Vagina (tissue), 2 donors: ENCODE data around the gene NUDT3.

Experiments used
- POLR2A ChIP-seq, 2 donors: fragments of 450-650 bp; IDR thresholded peaks; one replicate each; pipeline ENCODE4 v1.6.1; 2017; ENCODE audit warnings: antibody characterized with exemption in 2 of 2, mild to moderate bottlenecking in 2 of 2, moderate library complexity in 2 of 2
- POLR2AphosphoS5 ChIP-seq, 2 donors: sonication (generic); formaldehyde crosslinking; IDR thresholded peaks; one replicate each; pipeline ENCODE4 v1.9.0; 2017; ENCODE audit warnings: antibody characterized with exemption in 2 of 2, mild to moderate bottlenecking in 2 of 2, low read depth in 1 of 2; ENCODE audit not compliant: insufficient read depth in 1 of 2
- TF ChIP-seq, protein P1 (sequence below), 3 experiments: fragments of 450-650 bp in 2 of 3; fragments of 200-600 bp in 1 of 3; sonication (generic) in 1 of 3; IDR thresholded peaks; one replicate each; pipeline ENCODE4 v1.5.1; 2017 to 2019; ENCODE audit warnings: antibody characterized with exemption in 3 of 3, mild to moderate bottlenecking in 2 of 3, moderate library complexity in 2 of 3

DNA sequence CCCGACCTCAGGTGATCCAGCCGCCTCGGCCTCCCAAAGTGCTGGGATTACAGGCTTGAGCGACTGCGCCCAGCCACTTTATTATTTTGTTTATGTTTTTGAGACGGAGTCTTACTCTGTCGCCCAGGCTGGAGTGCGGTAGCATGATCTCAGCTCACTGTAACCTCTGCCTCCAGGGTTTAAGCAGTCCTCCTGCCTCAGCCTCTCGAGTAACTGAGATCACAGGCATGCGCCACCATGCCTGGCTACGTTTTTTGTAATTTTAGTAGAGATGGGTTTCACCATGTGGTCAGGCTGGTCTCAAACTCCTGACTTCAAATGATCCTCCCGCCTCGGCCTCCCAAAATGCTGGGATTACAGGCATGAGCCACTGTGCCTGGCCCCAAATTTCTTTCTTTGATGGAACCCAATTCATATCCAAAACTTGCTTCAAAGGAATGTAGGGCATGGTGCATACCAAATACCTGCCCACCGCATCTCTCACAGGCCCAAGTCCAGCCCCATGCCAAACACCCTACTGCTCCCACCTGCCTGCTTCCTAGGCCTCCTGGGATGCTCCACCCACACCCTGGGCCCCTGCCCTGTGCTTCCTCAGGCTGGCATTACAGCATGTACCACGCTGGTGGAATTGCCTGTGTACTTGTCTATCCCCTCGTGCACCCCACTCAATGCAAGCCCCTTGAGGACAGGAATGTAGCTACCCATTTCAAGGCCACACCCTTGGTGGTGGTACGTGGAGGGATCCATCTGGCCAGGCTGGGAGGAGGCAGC lies 160.7 kb downstream of the NUDT3 start:
- TF ChIP-seq, protein P1, sequence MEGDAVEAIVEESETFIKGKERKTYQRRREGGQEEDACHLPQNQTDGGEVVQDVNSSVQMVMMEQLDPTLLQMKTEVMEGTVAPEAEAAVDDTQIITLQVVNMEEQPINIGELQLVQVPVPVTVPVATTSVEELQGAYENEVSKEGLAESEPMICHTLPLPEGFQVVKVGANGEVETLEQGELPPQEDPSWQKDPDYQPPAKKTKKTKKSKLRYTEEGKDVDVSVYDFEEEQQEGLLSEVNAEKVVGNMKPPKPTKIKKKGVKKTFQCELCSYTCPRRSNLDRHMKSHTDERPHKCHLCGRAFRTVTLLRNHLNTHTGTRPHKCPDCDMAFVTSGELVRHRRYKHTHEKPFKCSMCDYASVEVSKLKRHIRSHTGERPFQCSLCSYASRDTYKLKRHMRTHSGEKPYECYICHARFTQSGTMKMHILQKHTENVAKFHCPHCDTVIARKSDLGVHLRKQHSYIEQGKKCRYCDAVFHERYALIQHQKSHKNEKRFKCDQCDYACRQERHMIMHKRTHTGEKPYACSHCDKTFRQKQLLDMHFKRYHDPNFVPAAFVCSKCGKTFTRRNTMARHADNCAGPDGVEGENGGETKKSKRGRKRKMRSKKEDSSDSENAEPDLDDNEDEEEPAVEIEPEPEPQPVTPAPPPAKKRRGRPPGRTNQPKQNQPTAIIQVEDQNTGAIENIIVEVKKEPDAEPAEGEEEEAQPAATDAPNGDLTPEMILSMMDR (IDR thresholded peaks at IDR 0.05) = no peak
- no peak for TF ChIP-seq POLR2A (IDR thresholded peaks at IDR 0.05)
- TF ChIP-seq POLR2AphosphoS5 (IDR thresholded peaks at IDR 0.05; ENCODE audit: insufficient read depth in 1 of 2, low read depth in 1 of 2) = no peak
